Ureter (tissue), 1 donor: Measurements from ENCODE around the gene GCC1. TPM values are rescaled to one million over a fixed set of nuclear protein-coding genes. Genes with fewer than 3 reads are reported as not detected.
A peak's percentile ranks its signal among the peaks of the same experiment; 100 is the strongest.
"Not testable (repeated sequence)": the region's sequence is repeated elsewhere in the genome, so short reads cannot be mapped to it uniquely, and the experiment has no call there.

Source experiments
- DNase-seq: peaks from one replicate; pipeline ENCODE4 v3.0.0-alpha.2; 2020; ENCODE audit warnings: low spot score
- total RNA-seq: library from RNA; stranded (reverse); gene quantifications from one replicate; pipeline ENCODE4 v1.2.4, GENCODE V29; 2023
- donor health status: DM: yes; HTN: yes; CAD: no.

GCC1 gene
- total RNA-seq, 1 donor from 2014 or later: 15.7 TPM

DNA sequence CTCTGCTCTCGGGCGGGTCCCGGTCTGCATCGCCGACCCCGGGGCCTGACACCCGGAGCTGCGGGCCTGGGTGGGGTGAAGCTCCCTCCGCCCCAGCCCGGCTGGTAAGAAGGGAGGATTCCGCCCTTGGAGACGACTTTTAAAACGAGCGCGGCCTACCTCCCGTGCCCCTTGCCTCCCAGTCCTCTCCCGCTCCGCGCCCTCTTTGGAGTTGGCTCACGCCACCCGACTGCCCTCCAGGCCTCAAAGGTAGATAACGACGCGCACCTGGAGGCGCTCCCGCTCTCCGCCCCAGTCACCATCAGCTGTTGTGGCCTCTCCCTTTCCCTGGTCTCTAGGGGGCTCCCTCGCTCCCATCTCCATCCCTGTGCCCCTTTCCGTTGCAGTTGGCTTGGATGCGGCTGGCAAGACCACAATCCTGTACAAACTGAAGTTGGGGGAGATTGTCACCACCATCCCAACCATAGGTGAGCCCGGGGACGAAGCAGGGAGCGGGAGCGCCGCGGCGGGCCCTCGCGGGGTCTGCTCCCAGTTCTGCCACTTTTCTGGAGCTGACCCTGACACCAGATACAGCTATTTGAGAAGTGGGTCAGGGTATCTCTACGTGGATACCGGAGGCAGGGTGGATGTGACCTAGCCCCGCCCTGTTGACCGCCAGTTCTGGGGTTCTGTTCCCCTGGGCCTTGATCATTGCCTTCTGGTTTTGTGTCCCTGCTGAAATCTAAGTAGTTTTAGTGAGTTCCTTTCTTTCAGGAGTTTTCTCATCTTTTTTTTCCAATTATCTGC lies 3.5 kb upstream of the GCC1 start:
- DNase-seq: peak; percentile 56

GRCh38 chr7:127588019-127588696 lies 2.8 kb upstream of the GCC1 start, which contains the start of gene ARF5:
TSS of gene ARF5 (plus strand) at chr7:127588411. CDS start at chr7:127588499, 88 bp downstream.
- DNase-seq: peak; percentile 93

- no peak for DNase-seq
These were observed 2.2 kb upstream of the GCC1 start for GRCh38 chr7:127587663-127588018.

- DNase-seq: no peak
These were observed 950 bp upstream of the GCC1 start for GRCh38 chr7:127586346-127586745.

GRCh38 chr7:127584648-127585043 lies 750 bp downstream of the GCC1 start:
- no peak for DNase-seq

- DNase-seq: no peak
These were observed 3.0 kb downstream of the GCC1 start for GRCh38 chr7:127582361-127582760.

GRCh38 chr7:127581716-127582115 lies 3.7 kb downstream of the GCC1 start:
- no peak for DNase-seq

DNA sequence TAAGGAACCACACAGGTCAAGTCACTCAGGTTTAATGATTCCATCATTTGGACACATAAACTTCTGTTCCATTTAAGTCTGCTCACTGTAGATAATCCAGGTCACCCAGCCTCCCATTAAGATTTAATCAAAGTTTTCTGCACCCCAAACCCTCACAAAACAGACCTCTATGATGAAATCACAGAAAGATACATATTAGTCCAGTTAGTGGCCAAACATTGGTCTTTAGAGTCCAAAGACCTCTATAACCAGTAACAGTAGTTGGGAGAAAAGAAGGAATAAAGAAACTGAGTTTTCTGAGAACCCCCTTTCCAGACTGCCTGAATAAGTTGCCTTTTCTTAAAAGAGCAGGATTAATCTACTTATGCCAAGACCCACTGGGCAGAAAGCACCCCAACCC lies 4.8 kb downstream of the GCC1 start:
- DNase-seq: no peak

GRCh38 chr7:127578711-127579275 lies 6.6 kb downstream of the GCC1 start:
- DNase-seq: no peak

GRCh38 chr7:127578036-127578684 lies 7.2 kb downstream of the GCC1 start:
- DNase-seq: no peak

GRCh38 chr7:127571741-127572505 lies 13.5 kb downstream of the GCC1 start:
- DNase-seq: no peak

- not testable (repeated sequence) for DNase-seq
These were observed 17.4 kb downstream of the GCC1 start for GRCh38 chr7:127568034-127568433.

- no peak for DNase-seq
These were observed 19.2 kb downstream of the GCC1 start for GRCh38 chr7:127566242-127566641.

DNA sequence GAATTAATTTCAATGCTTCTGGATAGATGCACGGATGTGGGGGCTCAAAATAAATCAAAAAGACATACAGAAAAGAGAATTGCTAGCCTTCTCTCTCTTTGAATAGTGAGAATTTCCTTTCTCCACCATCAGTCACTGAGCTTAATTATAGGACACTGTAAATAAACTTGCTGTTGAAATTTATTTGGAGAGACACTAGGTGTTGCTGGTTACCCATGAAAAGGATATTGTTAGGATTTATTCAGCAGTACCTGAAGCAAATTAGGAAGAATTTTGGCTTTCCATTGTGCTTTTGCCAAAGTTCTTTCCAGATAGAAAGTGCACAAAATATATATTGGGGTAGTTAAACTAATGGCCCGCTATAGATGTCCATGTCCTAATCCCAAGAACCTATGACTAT lies 27.6 kb downstream of the GCC1 start:
- DNase-seq: no peak

GRCh38 chr7:127556404-127556803 lies 29.0 kb downstream of the GCC1 start:
- DNase-seq: no peak

DNA sequence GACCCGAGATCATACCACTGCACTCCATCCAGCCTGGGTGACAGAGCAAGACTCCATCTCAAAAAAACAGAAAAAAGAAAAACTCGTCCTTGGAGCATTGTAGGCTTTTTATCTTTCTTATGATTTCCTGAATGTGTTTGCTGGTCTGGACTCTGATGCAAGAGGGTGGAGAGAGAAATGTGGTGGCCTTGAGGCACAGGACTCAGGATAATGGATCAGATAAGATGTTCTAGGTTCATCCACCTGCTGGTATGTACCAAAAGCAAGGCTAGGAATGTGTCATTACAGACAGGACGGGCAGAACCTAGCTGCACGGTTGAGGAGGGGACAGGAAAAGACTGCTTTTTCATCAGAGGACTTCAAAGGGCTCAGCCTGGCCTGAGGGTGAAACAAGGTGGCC lies 33.5 kb downstream of the GCC1 start:
- no peak for DNase-seq

GRCh38 chr7:127550247-127550646 lies 35.1 kb downstream of the GCC1 start:
- no peak for DNase-seq

DNA sequence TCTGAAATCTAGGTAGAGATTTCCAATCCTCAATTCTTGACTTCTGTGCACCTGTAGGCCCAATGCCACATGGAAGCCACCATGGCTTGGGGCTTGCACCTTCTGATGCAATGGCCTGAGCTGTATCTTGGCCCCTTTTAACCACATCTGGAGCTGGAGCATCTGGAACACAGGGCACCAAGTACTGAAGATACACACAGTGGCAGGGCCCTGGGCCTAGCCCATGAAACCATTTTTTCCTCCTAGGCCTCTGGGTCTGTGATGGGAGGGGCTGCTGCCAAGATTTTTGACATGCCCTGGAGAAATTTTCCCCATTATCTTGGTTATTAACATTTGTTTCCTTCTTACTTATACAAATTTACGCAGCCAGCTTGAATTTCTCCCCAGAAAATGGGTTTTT lies 39.1 kb downstream of the GCC1 start:
- no peak for DNase-seq

- DNase-seq: no peak
These were observed 43.8 kb downstream of the GCC1 start for GRCh38 chr7:127541548-127541947.

DNA sequence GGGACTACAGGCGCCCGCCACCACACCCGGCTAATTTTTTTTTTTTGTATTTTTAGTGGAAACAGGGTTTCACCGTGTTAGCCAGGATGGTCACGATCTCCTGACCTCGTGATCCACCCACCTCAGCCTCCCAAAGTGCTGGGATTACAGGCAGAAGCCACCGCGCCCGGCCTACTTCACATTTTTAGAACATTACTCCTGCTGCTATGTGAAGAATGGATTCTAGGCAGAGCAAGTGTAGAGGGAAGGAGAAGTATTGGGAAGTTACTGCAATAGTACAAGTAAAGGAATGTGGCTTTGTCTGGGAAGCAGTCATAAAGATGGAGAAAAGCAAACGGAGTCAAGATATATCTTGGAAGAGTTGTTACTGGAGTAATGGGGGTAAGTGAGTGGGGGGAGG lies 44.9 kb downstream of the GCC1 start:
- not testable (repeated sequence) for DNase-seq

DNA sequence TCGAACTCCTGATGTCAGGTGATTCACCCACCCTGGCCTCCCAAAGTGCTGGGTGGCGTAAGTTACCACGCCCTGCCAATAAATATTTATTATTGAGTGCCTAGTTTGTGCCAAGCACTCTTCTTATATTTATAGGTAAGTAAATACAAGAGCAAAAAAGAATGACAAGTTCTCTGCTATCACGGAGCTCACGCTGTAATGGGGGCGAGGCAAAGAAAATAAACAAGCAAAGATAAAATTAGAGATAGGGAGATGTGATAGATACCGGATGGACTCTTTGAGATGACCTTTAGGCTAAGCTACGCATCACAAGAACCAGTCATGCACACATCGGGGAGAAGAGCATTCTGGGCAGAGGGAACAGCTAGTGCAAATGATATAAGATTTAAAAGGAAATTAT lies 46.3 kb downstream of the GCC1 start:
- no peak for DNase-seq

GRCh38 chr7:127536741-127537140 lies 48.7 kb downstream of the GCC1 start:
- DNase-seq: no peak
